ENCODE measurements around the gene MYL7. TPM values are rescaled to one million over a fixed set of nuclear protein-coding genes. Genes with fewer than 3 reads are reported as not detected.

The MYL7 gene
- total and polyA plus RNA-seq, 2 of the 4 experiments (the other 2 are of a cell fraction) = 0.24 TPM; not detected in 1

DNA sequence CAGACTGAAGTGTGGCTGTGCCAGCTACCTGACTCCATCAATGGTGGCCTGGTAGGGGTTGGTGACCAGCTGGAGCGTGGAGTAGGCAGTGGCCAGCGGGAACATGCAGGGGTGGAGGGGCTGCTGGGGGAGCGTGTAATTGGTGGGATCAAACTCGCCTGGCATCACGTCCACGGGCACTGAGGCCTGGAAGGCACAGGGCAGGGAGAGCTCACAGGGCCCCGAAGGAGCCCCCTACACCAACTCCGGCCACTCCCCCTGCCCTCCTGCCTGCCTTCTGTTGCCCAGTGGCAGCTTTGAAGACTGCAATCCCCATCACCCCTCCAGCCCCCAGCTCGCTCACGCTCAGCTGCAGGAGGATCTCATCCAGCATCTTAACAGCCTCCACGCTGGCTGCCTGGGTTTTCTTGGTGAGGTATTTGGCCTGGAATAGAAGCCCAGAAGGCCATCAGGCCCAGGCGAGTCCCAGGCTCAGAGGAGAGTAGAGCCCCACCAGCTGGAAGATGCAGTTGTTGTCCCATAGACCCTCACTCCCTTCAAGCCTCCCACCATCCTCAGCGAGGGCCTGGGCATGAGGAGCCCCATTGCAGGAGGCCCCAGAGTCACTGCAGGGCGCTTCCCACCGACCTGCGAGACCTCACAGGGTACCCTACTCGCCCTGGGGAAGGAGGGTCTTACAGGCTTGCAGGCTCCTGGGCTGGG lies 24.9 kb downstream of the MYL7 start:
- Histone ChIP-seq H2AFZ (replicated peaks; ENCODE audit: low read length, poor library complexity) (no peak overlapping the region), H3K79me1 (ENCODE audit: low read depth in 1 of 2, low read length in 2 of 2) (peaks cover 4 to 30% of the 10 kb centered on the region in 2 experiments), H3K4me3 (ENCODE audit: insufficient read depth, low read depth, low read length) (no peak overlapping the region), H2BK20ac (ENCODE audit: low read depth, low read length) (no peak overlapping the region), H3K27me3 (ENCODE audit: control insufficient read depth, insufficient read depth, low read length) (no peaks in the 10 kb centered on the region), H3K9me1 (ENCODE audit: insufficient read depth, low read length) (0 out of 2 replicates have a peak, but pooled peaks cover 9% of the 10 kb centered on the region), H3K9me3 (ENCODE audit: control insufficient read depth, insufficient read depth, low read length) (no peaks in the 10 kb centered on the region), H2BK5ac (ENCODE audit: low read depth, low read length, poor library complexity, severe bottlenecking) (no peak overlapping the region), H3K9ac (ENCODE audit: low read depth, low read length) (no peak overlapping the region), H3K36me3 (ENCODE audit: control insufficient read depth, insufficient read depth, low read length) (peaks cover 44% of the 10 kb centered on the region), H4K8ac (ENCODE audit: low read depth in 2 of 2, low read length in 2 of 2) (no peak overlapping the region), H2AK9ac (replicated peaks; ENCODE audit: low read depth, low read length, poor library complexity) (peak overlapping the region; percentile 28), H2BK15ac (ENCODE audit: low read depth, low read length) (no peak overlapping the region), H3K23ac (ENCODE audit: low read depth, low read length) (no peak overlapping the region), H3K27ac (ENCODE audit: insufficient read depth, low read length) (no peak overlapping the region), H3K56ac (ENCODE audit: extremely low read depth, insufficient read depth, low read length) (no peak overlapping the region), H3K4ac (ENCODE audit: low read depth, low read length) (no peak overlapping the region), H3K4me1 (ENCODE audit: control insufficient read depth, insufficient read depth, low read length) (no peaks in the 10 kb centered on the region), H4K91ac (ENCODE audit: insufficient read depth, low read depth, low read length) (no peak overlapping the region), H3K14ac (replicated peaks; ENCODE audit: low read depth, low read length) (no peak overlapping the region), H4K20me1 (ENCODE audit: insufficient read depth, low read length) (no peaks in the 10 kb centered on the region; the same call in 1 of the 2 replicates), H3K4me2 (ENCODE audit: low read depth, low read length) (no peak overlapping the region), H3K18ac (ENCODE audit: low read depth, low read length) (no peak overlapping the region), H4K5ac (ENCODE audit: low read depth, low read length) (no peak overlapping the region), H2BK120ac (ENCODE audit: low read depth, low read length) (no peak overlapping the region), H2AK5ac (ENCODE audit: low read depth, low read length) (no peak overlapping the region)
- POLR2A ChIA-PET (ENCODE audit: unreplicated experiment) = no interaction called here
- DNase-seq = no peak
- no peak for ATAC-seq (ENCODE audit: low read depth)
- CTCF ChIA-PET = no interaction called here
- TF ChIP-seq MAZ (IDR thresholded peaks at IDR 0.05; ENCODE audit: borderline replicate concordance, low read depth, low read length) (no peak), POLR2A (IDR thresholded peaks at IDR 0.05; ENCODE audit: low read depth, low read length) (no peak), CHD1 (IDR thresholded peaks at IDR 0.05; ENCODE audit: low read depth, low read length) (no peak), BHLHE40 (IDR thresholded peaks at IDR 0.05; ENCODE audit: low read depth, low read length) (no peak), CEBPB (IDR thresholded peaks at IDR 0.05; ENCODE audit: low read depth, low read length) (no peak)
- TF ChIP-seq, protein P1, sequence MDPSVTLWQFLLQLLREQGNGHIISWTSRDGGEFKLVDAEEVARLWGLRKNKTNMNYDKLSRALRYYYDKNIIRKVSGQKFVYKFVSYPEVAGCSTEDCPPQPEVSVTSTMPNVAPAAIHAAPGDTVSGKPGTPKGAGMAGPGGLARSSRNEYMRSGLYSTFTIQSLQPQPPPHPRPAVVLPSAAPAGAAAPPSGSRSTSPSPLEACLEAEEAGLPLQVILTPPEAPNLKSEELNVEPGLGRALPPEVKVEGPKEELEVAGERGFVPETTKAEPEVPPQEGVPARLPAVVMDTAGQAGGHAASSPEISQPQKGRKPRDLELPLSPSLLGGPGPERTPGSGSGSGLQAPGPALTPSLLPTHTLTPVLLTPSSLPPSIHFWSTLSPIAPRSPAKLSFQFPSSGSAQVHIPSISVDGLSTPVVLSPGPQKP (IDR thresholded peaks at IDR 0.05; ENCODE audit: borderline replicate concordance, low read depth, low read length) = no peak
- TF ChIP-seq, protein P2, sequence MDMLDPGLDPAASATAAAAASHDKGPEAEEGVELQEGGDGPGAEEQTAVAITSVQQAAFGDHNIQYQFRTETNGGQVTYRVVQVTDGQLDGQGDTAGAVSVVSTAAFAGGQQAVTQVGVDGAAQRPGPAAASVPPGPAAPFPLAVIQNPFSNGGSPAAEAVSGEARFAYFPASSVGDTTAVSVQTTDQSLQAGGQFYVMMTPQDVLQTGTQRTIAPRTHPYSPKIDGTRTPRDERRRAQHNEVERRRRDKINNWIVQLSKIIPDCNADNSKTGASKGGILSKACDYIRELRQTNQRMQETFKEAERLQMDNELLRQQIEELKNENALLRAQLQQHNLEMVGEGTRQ (IDR thresholded peaks at IDR 0.05; ENCODE audit: low read depth, low read length) = no peak
- dilution Hi-C loops (cut with HindIII; ENCODE audit: low sequenced_read_pairs, unreplicated experiment) (no loop called here), in situ Hi-C loops (cut with MboI; ENCODE audit: low sequenced_read_pairs) (no loop called here), intact Hi-C loops (cut with micrococcal nuclease) (no loop called here)
- WGBS, 2 experiments (ENCODE audit: extremely low coverage in 2 of 2, insufficient read length in 1 of 2) = 93% methylated on average over 8 of the region's 17 CpGs; no CpG with 5 or more reads in 1 of the 2 experiments
- no TSS peak for BruUV-seq (replicated peaks)
